H9 (cell line): Measurements from ENCODE around the gene CUL2. TPM values are rescaled to one million over a fixed set of nuclear protein-coding genes. Genes with fewer than 3 reads are reported as not detected.

ENCODE experiments used
- DNase-seq: peaks from one replicate; pipeline ENCODE4 v3.0.0-alpha.2; 2017
- H2AFZ ChIP-seq: one replicate; pipeline ENCODE4 v1.6.1; 2013; ENCODE audit warnings: mild to moderate bottlenecking, low read length, control low read depth, moderate library complexity
- H2AK5ac ChIP-seq: 2 replicates; pipeline ENCODE4 v1.6.1; 2013; ENCODE audit warnings: low read length, control low read depth, mixed read lengths; ENCODE audit not compliant: insufficient read length
- H2BK120ac ChIP-seq: one replicate; pipeline ENCODE4 v1.6.1; 2013; ENCODE audit warnings: low read depth, mild to moderate bottlenecking, low read length, control low read depth, inconsistent platforms; ENCODE audit not compliant: poor library complexity, severe bottlenecking
- H2BK12ac ChIP-seq: 2 replicates; pipeline ENCODE4 v1.6.1; 2013; ENCODE audit warnings: low read length, control low read depth, mixed read lengths, low read depth; ENCODE audit not compliant: insufficient read length
- H2BK15ac ChIP-seq: 2 replicates; pipeline ENCODE4 v1.6.1; 2013; ENCODE audit warnings: low read depth, low read length, control low read depth
- H2BK20ac ChIP-seq: one replicate; pipeline ENCODE4 v1.6.1; 2013; ENCODE audit warnings: low read depth, mild to moderate bottlenecking, low read length, control low read depth, inconsistent platforms; ENCODE audit not compliant: poor library complexity, severe bottlenecking
- H2BK5ac ChIP-seq: 2 replicates; pipeline ENCODE4 v1.6.1; 2013; ENCODE audit warnings: low read length, control low read depth, mixed read lengths; ENCODE audit not compliant: insufficient read length
- H3K14ac ChIP-seq: 2 replicates; pipeline ENCODE4 v1.6.1; 2013; ENCODE audit warnings: low read length, control low read depth; ENCODE audit not compliant: insufficient read depth
- H3K18ac ChIP-seq: 2 replicates; pipeline ENCODE4 v1.6.1; 2013; ENCODE audit warnings: low read depth, mild to moderate bottlenecking, mixed read lengths, low read length, control low read depth; ENCODE audit not compliant: insufficient read length
- H3K23ac ChIP-seq: 2 replicates; pipeline ENCODE4 v1.6.1; 2013; ENCODE audit warnings: low read length, control low read depth, mixed read lengths, low read depth; ENCODE audit not compliant: insufficient read length
- H3K23me2 ChIP-seq: 2 replicates; pipeline ENCODE4 v1.6.1; 2013; ENCODE audit warnings: low read depth, mild to moderate bottlenecking, mixed read lengths, low read length, control low read depth; ENCODE audit not compliant: insufficient read length, poor library complexity, severe bottlenecking
- H3K27ac ChIP-seq: 2 replicates; pipeline ENCODE4 v1.5.1; 2013; ENCODE audit warnings: low read length, control low read depth, mixed read lengths, low read depth; ENCODE audit not compliant: insufficient read length
- H3K27me3 ChIP-seq: 2 replicates; pipeline ENCODE4 v1.6.1; 2013; ENCODE audit warnings: low read length, control low read depth, inconsistent platforms; ENCODE audit not compliant: insufficient read depth
- H3K4ac ChIP-seq: 2 replicates; pipeline ENCODE4 v1.6.1; 2013; ENCODE audit warnings: low read depth, mild to moderate bottlenecking, control low read depth, inconsistent platforms, low read length, moderate library complexity
- H3K4me1 ChIP-seq: 2 replicates; pipeline ENCODE4 v1.6.1; 2013; ENCODE audit warnings: low read length, control low read depth, inconsistent platforms; ENCODE audit not compliant: insufficient read depth
- H3K4me2 ChIP-seq: 2 replicates; pipeline ENCODE4 v1.6.1; 2013; ENCODE audit warnings: low read length, control low read depth, mixed read lengths; ENCODE audit not compliant: insufficient read length, insufficient read depth
- H3K56ac ChIP-seq: 2 replicates; pipeline ENCODE4 v1.6.1; 2013; ENCODE audit warnings: low read depth, mild to moderate bottlenecking, mixed read lengths, low read length, control low read depth; ENCODE audit not compliant: insufficient read length
- H3K79me1 ChIP-seq: 2 replicates; pipeline ENCODE4 v1.6.1; 2013; ENCODE audit warnings: low read depth, mild to moderate bottlenecking, moderate library complexity, low read length, control low read depth, inconsistent platforms; ENCODE audit not compliant: insufficient read depth, poor library complexity, severe bottlenecking
- H3K79me2 ChIP-seq: 2 replicates; pipeline ENCODE4 v1.6.1; 2013; ENCODE audit warnings: low read length, control low read depth, inconsistent platforms; ENCODE audit not compliant: insufficient read depth
- H3K9ac ChIP-seq: 2 replicates; pipeline ENCODE4 v1.6.1; 2013; ENCODE audit warnings: low read length, control low read depth, mixed read lengths; ENCODE audit not compliant: insufficient read length; ENCODE audit errors: extremely low read depth
- H3K9me3 ChIP-seq: one replicate; pipeline ENCODE4 v1.6.1; 2013; ENCODE audit warnings: low read depth, low read length, inconsistent platforms; ENCODE audit not compliant: control insufficient read depth
- H3T11ph ChIP-seq: one replicate; pipeline ENCODE4 v1.6.1; 2013; ENCODE audit warnings: mild to moderate bottlenecking, low read length, control low read depth, inconsistent platforms
- H4K20me1 ChIP-seq: one replicate; pipeline ENCODE4 v1.6.1; 2013; ENCODE audit not compliant: control insufficient read depth, insufficient read length, insufficient read depth
- H4K5ac ChIP-seq: 2 replicates; pipeline ENCODE4 v1.6.1; 2013; ENCODE audit warnings: low read depth, mild to moderate bottlenecking, mixed read lengths, low read length, control low read depth; ENCODE audit not compliant: insufficient read length
- H4K8ac ChIP-seq: replicated peaks from 2 replicates; pipeline ENCODE4 v1.6.1; 2013; ENCODE audit warnings: low read length, control low read depth, mixed read lengths, low read depth; ENCODE audit not compliant: insufficient read length
- H4K91ac ChIP-seq: 2 replicates; pipeline ENCODE4 v1.6.1; 2013; ENCODE audit warnings: low read depth, mild to moderate bottlenecking, moderate library complexity, mixed read lengths, low read length, control low read depth; ENCODE audit not compliant: insufficient read length
- H3K27ac Mint-ChIP-seq, 3 experiments: 2 replicates in 2 of 3; 3 replicates in 1 of 3; pipeline ENCODE4 v1.8.0; 2020 to 2021; ENCODE audit warnings: mixed read lengths in 3 of 3, mild to moderate bottlenecking in 1 of 3, moderate library complexity in 1 of 3
- H3K27me3 Mint-ChIP-seq: 2 replicates; pipeline ENCODE4 v1.8.0; 2021; ENCODE audit warnings: low read depth, mild to moderate bottlenecking, moderate library complexity, mixed read lengths
- H3K36me3 Mint-ChIP-seq, 3 experiments: 2 replicates in 2 of 3; 3 replicates in 1 of 3; pipeline ENCODE4 v1.8.0; 2020 to 2021; ENCODE audit warnings: low read depth in 3 of 3, mixed read lengths in 3 of 3; ENCODE audit not compliant: insufficient read depth in 1 of 3
- H3K4me1 Mint-ChIP-seq, 2 experiments: 2 replicates each; pipeline ENCODE4 v1.8.0; 2020; ENCODE audit warnings: mixed read lengths in 2 of 2
- H3K4me3 Mint-ChIP-seq, 2 experiments: 2 replicates in 1 of 2; 3 replicates in 1 of 2; pipeline ENCODE4 v1.8.0; 2020 to 2021; ENCODE audit warnings: mild to moderate bottlenecking in 2 of 2, mixed read lengths in 2 of 2, moderate library complexity in 1 of 2
- H3K9me3 Mint-ChIP-seq, 2 experiments: 2 replicates in 1 of 2; 3 replicates in 1 of 2; pipeline ENCODE4 v1.8.0; 2020; ENCODE audit warnings: mild to moderate bottlenecking in 2 of 2, mixed read lengths in 2 of 2, moderate library complexity in 1 of 2
- CTCF ChIP-seq: fragments of 200-600 bp; sonication (generic); conservative IDR thresholded peaks from 3 replicates; pipeline ENCODE4 v1.8.0; 2021; ENCODE audit warnings: antibody characterized with exemption, mild to moderate bottlenecking
- WGBS: extraction: QIAGEN DNeasy Blood & Tissue Kit; methylation state at CpG from one replicate; pipeline ENCODE4 v1.1.7; 2013; ENCODE audit warnings: missing lambda C conversion rate, low lambda C conversion rate, mixed read lengths; ENCODE audit not compliant: insufficient read length; ENCODE audit errors: extremely low coverage; 5-methylcytosine and 5-hydroxymethylcytosine counted together
- total RNA-seq: library from RNA; stranded (reverse); gene quantifications from 2 replicates; pipeline ENCODE4 v1.2.1, GENCODE V29; 2021

The CUL2 gene
- total RNA-seq, 1 experiment from 2014 or later, result 43.3 TPM

DNA sequence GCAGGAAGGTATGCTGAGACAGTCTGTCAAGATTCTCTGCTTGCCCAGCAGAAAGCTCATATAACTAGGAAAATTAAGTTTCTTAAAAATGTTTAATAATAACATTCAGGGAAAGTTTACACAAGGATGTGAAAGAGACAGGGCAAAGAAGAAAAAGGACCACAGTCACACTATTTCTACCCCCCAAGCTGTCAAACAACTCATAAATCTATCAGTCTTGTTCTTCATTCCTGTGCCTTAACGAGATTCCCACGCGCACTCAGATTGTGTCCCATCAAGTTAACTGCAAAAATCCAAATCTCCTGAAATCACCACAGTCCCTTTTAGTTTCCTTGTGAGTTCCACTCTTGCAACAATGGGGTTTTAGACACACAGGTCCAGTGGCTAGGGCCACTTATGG is 14.9 kb downstream of the CUL2 start:
- no peaks in the 10 kb centered on the region for H3K27me3 Mint-ChIP-seq
- H3K27ac Mint-ChIP-seq, result no peak overlapping the region
- Histone ChIP-seq H3T11ph (no peak overlapping the region), H3K14ac (no peak overlapping the region), H3K4ac (no peak overlapping the region), H3K79me2 (peaks cover 4% of the 10 kb centered on the region; the same call in 1 of the 2 replicates), H2BK12ac (no peak overlapping the region), H3K27ac (no peak overlapping the region), H3K23me2 (no peaks in the 10 kb centered on the region), H4K20me1 (no peaks in the 10 kb centered on the region), H2BK120ac (no peak overlapping the region), H3K4me2 (no peak overlapping the region), H4K5ac (no peak overlapping the region), H4K8ac (no peak overlapping the region), H3K56ac (no peak overlapping the region), H3K27me3 (no peaks in the 10 kb centered on the region), H3K18ac (no peak overlapping the region), H3K9me3 (no peaks in the 10 kb centered on the region), H3K4me1 (no peaks in the 10 kb centered on the region), H2BK5ac (no peak overlapping the region), H2BK15ac (no peak overlapping the region), H2AK5ac (no peak overlapping the region), H2BK20ac (no peak overlapping the region), H3K23ac (no peak overlapping the region), H3K9ac (no peak overlapping the region), H4K91ac (no peak overlapping the region), H3K79me1 (peaks cover 6% of the 10 kb centered on the region), H2AFZ (no peak overlapping the region)
- peaks cover 0 to 5% of the 10 kb centered on the region in 2 experiments; a peak in 1 of 4 replicates for H3K4me1 Mint-ChIP-seq
- H3K9me3 Mint-ChIP-seq, result no peaks in the 10 kb centered on the region
- DNase-seq, result no peak
- peaks cover 4 to 7% (median 5%) of the 10 kb centered on the region in 3 experiments; a peak in 5 of 7 replicates for H3K36me3 Mint-ChIP-seq
- no peak for TF ChIP-seq CTCF
- no CpG with 5 or more reads among the region's 3 CpGs for WGBS
- H3K4me3 Mint-ChIP-seq, result no peak overlapping the region
